ENCODE results near the gene UGP2. TPM values are rescaled to one million over a fixed set of nuclear protein-coding genes. Genes with fewer than 3 reads are reported as not detected.

UGP2 gene
- total and polyA plus RNA-seq, 10 of the 15 experiments (the other 5 are each of a cell fraction or from before 2014, with no cell fraction given), result 40.8 to 98.3 (median 76.1) TPM

DNA sequence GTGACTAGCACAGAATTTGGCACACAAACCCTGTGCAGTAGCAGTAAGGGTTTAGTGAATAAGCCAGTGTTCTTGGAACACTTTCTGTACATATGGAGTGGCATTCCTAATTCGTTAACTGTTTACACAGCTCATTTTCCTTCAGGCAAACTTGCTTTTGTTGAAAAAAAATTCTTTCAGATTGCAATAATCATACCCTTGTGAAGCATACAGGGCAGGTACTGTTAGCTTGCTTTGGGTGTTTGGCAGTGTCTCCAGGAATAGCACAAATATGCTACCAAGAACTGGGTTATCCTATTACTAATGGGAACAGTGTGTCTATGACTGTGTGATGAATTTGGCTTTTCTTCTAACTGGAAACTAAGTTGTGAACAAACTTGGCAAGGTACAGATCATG lies 33.4 kb downstream of the UGP2 start:
- Histone ChIP-seq H3K4me3 (no peak overlapping the region), H3K79me2 (ENCODE audit: control insufficient read depth, insufficient read depth, low read length) (no peaks in the 10 kb centered on the region), H3K4me1 (ENCODE audit: control insufficient read depth, insufficient read depth, low read length) (no peaks in the 10 kb centered on the region), H3K36me3 (ENCODE audit: control insufficient read depth in 2 of 2, insufficient read depth in 2 of 2, low read length in 1 of 2) (peaks cover 0 to 4% of the 10 kb centered on the region in 2 experiments; a peak in 2 of 4 replicates), H2AFZ (ENCODE audit: control insufficient read depth, low read depth, low read length) (no peak overlapping the region), H3K9me3 (replicated peaks; ENCODE audit: control insufficient read depth, insufficient read depth, low read length) (peaks cover 10% of the 10 kb centered on the region), H4K20me1 (ENCODE audit: control insufficient read depth, insufficient read depth) (no peaks in the 10 kb centered on the region), H3K9ac (ENCODE audit: control insufficient read depth, insufficient read depth, low read length) (no peak overlapping the region), H3K27me3 (replicated peaks in 1 of 2; ENCODE audit: control insufficient read depth in 2 of 2, insufficient read depth in 2 of 2, low read length in 1 of 2) (no peaks in the 10 kb centered on the region), H3K4me2 (ENCODE audit: control insufficient read depth, insufficient read depth) (no peak overlapping the region), H3K27ac (ENCODE audit: control insufficient read depth, insufficient read depth) (no peak overlapping the region)
- ATAC-seq (no peak), FAIRE-seq (no peak), DNase-seq (ENCODE audit: low read depth, low spot score) (no peak)
- no TSS peak for BruUV-seq (replicated peaks)
- no peak for TF ChIP-seq ZNF24 (IDR thresholded peaks at IDR 0.05)
- TF ChIP-seq ZNF207 (IDR thresholded peaks at IDR 0.05; ENCODE audit: borderline replicate concordance), result no peak
- WGBS (ENCODE audit: insufficient coverage, insufficient replicate concordance, low lambda C conversion rate, missing lambda C conversion rate), result 93% methylated on average over 1 of the region's 1 CpG
- CTCF ChIA-PET, result interaction anchor here (0.6 to 5.0 kb wide), 5 partner anchors 14 to 183 kb away, joined by 3 to 26 read pairs (median 4); no protein-coding TSS in a partner anchor
- POLR2A ChIA-PET, result no interaction called here
- RAD21 ChIA-PET (ENCODE audit: unreplicated experiment), result interaction anchor here (0.6 to 1.0 kb wide), 2 partner anchors 11 to 33 kb away, joined by 3 read pairs; partner anchors contain the start of gene UGP2
- SMC1A ChIA-PET (ENCODE audit: uncharacterized antibody, unreplicated experiment), result interaction anchor here (1.0 to 2.8 kb wide), 4 partner anchors 10 to 92 kb away, joined by 3 to 7 read pairs (median 4); partner anchors contain the start of gene UGP2
- intact Hi-C loops (cut with micrococcal nuclease; ENCODE audit: unreplicated experiment) (no loop called here), in situ Hi-C loops (cut with MboI) (no loop called here)

DNA sequence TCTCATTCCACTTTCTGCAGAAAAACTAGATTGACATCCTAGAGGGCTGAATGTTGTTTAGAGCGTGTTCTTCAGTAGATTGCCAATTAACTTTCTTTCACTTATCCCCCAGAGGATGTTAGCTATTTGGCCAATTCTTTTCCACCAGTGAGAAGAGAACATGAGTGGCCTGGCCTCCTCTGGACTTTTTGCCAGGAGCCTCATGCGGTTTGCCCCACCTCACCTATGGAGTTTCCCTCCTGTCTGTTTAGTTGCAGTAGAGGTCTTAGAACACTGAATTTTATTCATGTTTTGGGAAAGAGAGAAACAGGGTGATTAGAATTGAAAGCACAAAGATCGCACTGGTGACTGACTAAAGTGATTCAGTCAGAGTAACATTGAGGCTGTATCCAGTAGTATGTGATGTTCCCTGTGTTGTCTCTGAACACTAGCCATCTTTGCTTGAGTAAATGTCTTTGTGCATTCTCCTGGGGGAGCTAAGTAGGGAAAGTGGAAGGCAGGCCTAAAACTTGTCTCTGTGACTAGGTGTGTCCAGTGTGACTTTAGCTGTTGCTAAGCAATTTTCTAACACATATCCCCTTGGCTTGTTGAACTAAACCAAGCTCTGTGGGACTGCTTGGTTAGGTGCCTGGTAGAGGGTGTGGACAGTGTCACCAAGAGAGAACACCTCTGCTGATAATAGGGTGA lies 34.0 kb downstream of the UGP2 start:
- H3K4me2 ChIP-seq (ENCODE audit: control insufficient read depth, insufficient read depth), result no peak overlapping the region
- H3K79me2 ChIP-seq (ENCODE audit: control insufficient read depth, insufficient read depth, low read length), result no peaks in the 10 kb centered on the region
- H3K9me3 ChIP-seq (replicated peaks; ENCODE audit: control insufficient read depth, insufficient read depth, low read length), result peaks cover 10% of the 10 kb centered on the region
- ChIA-PET RAD21 (ENCODE audit: unreplicated experiment) (no interaction called here), POLR2A (interaction anchor here (0.6 to 1.1 kb wide), 2 partner anchors 12 to 137 kb away, joined by 3 read pairs; no protein-coding TSS in a partner anchor), CTCF (interaction anchor here (0.6 to 5.0 kb wide), 7 partner anchors 14 to 638 kb away, joined by 3 to 26 read pairs (median 6); no protein-coding TSS in a partner anchor), SMC1A (ENCODE audit: uncharacterized antibody, unreplicated experiment) (interaction anchor here (0.7 to 2.8 kb wide), 7 partner anchors 10 to 96 kb away, joined by 3 to 7 read pairs (median 3); partner anchors contain the start of gene UGP2)
- no TSS peak for BruUV-seq (replicated peaks)
- no peak for DNase-seq (ENCODE audit: low read depth, low spot score)
- in situ Hi-C loops (cut with MboI), result no loop called here
- 94% methylated on average over 3 of the region's 3 CpGs for WGBS (ENCODE audit: insufficient coverage, insufficient replicate concordance, low lambda C conversion rate, missing lambda C conversion rate)
- intact Hi-C loops (cut with micrococcal nuclease; ENCODE audit: unreplicated experiment), result no loop called here
- H3K36me3 ChIP-seq (ENCODE audit: control insufficient read depth in 2 of 2, insufficient read depth in 2 of 2, low read length in 1 of 2), result peaks cover 0 to 4% of the 10 kb centered on the region in 2 experiments; a peak in 2 of 4 replicates
- H3K4me3 ChIP-seq, result no peak overlapping the region
- no peak for FAIRE-seq
- H3K4me1 ChIP-seq (ENCODE audit: control insufficient read depth, insufficient read depth, low read length), result no peaks in the 10 kb centered on the region
- ATAC-seq, result no peak
- no peaks in the 10 kb centered on the region for H4K20me1 ChIP-seq (ENCODE audit: control insufficient read depth, insufficient read depth)
- no peak overlapping the region for H2AFZ ChIP-seq (ENCODE audit: control insufficient read depth, low read depth, low read length)
- no peaks in the 10 kb centered on the region for H3K27me3 ChIP-seq (replicated peaks in 1 of 2; ENCODE audit: control insufficient read depth in 2 of 2, insufficient read depth in 2 of 2, low read length in 1 of 2)
- no peak overlapping the region for H3K9ac ChIP-seq (ENCODE audit: control insufficient read depth, insufficient read depth, low read length)
- no peak overlapping the region for H3K27ac ChIP-seq (ENCODE audit: control insufficient read depth, insufficient read depth)
- no peak for TF ChIP-seq GATAD2B (conservative IDR thresholded peaks at IDR 0.05; ENCODE audit: low read depth)
- TF ChIP-seq, protein P1, sequence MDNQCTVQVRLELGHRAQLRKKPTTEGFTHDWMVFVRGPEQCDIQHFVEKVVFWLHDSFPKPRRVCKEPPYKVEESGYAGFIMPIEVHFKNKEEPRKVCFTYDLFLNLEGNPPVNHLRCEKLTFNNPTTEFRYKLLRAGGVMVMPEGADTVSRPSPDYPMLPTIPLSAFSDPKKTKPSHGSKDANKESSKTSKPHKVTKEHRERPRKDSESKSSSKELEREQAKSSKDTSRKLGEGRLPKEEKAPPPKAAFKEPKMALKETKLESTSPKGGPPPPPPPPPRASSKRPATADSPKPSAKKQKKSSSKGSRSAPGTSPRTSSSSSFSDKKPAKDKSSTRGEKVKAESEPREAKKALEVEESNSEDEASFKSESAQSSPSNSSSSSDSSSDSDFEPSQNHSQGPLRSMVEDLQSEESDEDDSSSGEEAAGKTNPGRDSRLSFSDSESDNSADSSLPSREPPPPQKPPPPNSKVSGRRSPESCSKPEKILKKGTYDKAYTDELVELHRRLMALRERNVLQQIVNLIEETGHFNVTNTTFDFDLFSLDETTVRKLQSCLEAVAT (IDR thresholded peaks at IDR 0.05), result no peak
- no peak for TF ChIP-seq MXI1 (IDR thresholded peaks at IDR 0.05; ENCODE audit: low read depth, low read length)
- TF ChIP-seq, protein P2, sequence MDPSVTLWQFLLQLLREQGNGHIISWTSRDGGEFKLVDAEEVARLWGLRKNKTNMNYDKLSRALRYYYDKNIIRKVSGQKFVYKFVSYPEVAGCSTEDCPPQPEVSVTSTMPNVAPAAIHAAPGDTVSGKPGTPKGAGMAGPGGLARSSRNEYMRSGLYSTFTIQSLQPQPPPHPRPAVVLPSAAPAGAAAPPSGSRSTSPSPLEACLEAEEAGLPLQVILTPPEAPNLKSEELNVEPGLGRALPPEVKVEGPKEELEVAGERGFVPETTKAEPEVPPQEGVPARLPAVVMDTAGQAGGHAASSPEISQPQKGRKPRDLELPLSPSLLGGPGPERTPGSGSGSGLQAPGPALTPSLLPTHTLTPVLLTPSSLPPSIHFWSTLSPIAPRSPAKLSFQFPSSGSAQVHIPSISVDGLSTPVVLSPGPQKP (IDR thresholded peaks at IDR 0.05; ENCODE audit: low read depth, low read length), result no peak
- no peak for TF ChIP-seq TAF1 (IDR thresholded peaks at IDR 0.05; ENCODE audit: borderline replicate concordance, low read depth, low read length)
- no peak for TF ChIP-seq NFYA (IDR thresholded peaks at IDR 0.05; ENCODE audit: borderline replicate concordance, low read depth, low read length)
- no peak for TF ChIP-seq HDAC6 (IDR thresholded peaks at IDR 0.05; ENCODE audit: unreplicated experiment)
- no peak for TF ChIP-seq TBL1XR1 (IDR thresholded peaks at IDR 0.05; ENCODE audit: low read depth, low read length)
- TF ChIP-seq EGR1 (IDR thresholded peaks at IDR 0.05; ENCODE audit: borderline replicate concordance in 1 of 2, low read depth in 2 of 2, low read length in 2 of 2), result no peak
- no peak for TF ChIP-seq HDGF (IDR thresholded peaks at IDR 0.05)
